ENCODE measurements around the gene UNC80. TPM values are rescaled to one million over a fixed set of nuclear protein-coding genes. Genes with fewer than 3 reads are reported as not detected.

Gene UNC80
- total RNA-seq, 3 donors from 2014 or later = 0.03 TPM; not detected in 2

GRCh38 chr2:209824391-209824790, 52.8 kb downstream of the UNC80 start:
- DNase-seq = no peak
- Mint-ChIP-seq H3K27me3 (ENCODE audit: low read depth) (no peaks in the 10 kb centered on the region), H3K4me1 (ENCODE audit: low read depth) (no peaks in the 10 kb centered on the region), H3K4me3 (no peak overlapping the region), H3K36me3 (ENCODE audit: insufficient read depth) (no peaks in the 10 kb centered on the region), H3K9me3 (no peaks in the 10 kb centered on the region)
- ATAC-seq = no peak

GRCh38 chr2:209830722-209831465, 59.3 kb downstream of the UNC80 start:
- ATAC-seq = no peak
- H3K9me3 Mint-ChIP-seq = no peaks in the 10 kb centered on the region

DNA sequence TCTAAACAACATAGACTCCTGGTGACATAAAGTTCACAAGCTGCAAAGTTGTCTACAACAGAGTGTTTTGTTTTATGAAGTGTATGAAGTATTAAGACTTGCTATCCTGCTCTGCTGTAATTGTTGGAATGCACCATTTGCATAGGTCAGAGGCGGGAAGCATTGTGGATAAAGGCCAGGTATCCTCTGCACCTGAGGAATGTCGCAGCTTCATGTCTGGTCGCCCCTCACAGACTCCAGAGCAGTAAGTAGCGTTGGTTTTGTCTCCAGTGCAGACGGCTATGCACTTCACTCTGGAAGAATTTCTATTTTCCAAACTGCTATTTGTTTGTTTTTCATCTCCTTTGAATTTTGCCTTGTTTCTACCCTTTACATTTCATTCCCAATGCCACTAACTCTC, 63.1 kb downstream of the UNC80 start:
- Mint-ChIP-seq H3K27me3 (ENCODE audit: low read depth) (peaks cover 2% of the 10 kb centered on the region), H3K9me3 (no peaks in the 10 kb centered on the region), H3K4me1 (ENCODE audit: low read depth) (no peaks in the 10 kb centered on the region), H3K4me3 (no peak overlapping the region), H3K36me3 (ENCODE audit: insufficient read depth) (no peaks in the 10 kb centered on the region)
- DNase-seq = no peak
- no peak for ATAC-seq

More at GRCh38 chr2:209830722-209831465, 59.3 kb downstream of the UNC80 start:
- Mint-ChIP-seq H3K4me3 (no peak overlapping the region), H3K36me3 (ENCODE audit: insufficient read depth) (no peaks in the 10 kb centered on the region), H3K27me3 (ENCODE audit: low read depth) (no peaks in the 10 kb centered on the region), H3K4me1 (ENCODE audit: low read depth) (no peaks in the 10 kb centered on the region)
- DNase-seq = no peak

DNA sequence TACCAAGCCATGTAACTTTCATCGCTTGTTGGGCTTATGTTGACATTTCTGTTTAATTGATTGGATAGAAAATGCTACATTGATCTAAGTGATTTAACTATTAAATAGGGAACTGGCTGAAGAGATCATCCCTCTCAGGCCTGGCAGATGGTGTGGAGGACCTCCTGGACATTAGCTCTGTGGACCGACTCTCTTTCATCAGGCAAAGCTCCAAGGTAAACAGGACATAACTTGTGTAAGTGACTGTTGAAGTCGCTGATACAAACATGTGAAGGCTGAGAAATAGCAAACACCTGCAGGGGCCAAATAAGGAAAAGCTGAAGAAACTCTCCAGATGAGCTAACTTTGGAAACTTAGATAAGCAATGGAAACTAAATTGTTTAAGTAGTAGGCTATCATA, 68.8 kb downstream of the UNC80 start:
- H3K36me3 Mint-ChIP-seq (ENCODE audit: insufficient read depth) = no peaks in the 10 kb centered on the region
- H3K4me3 Mint-ChIP-seq = no peak overlapping the region
- no peaks in the 10 kb centered on the region for H3K4me1 Mint-ChIP-seq (ENCODE audit: low read depth)
- H3K9me3 Mint-ChIP-seq = no peaks in the 10 kb centered on the region
- ATAC-seq (no peak), DNase-seq (no peak)
- H3K27me3 Mint-ChIP-seq (ENCODE audit: low read depth) = peaks cover 2% of the 10 kb centered on the region

DNA sequence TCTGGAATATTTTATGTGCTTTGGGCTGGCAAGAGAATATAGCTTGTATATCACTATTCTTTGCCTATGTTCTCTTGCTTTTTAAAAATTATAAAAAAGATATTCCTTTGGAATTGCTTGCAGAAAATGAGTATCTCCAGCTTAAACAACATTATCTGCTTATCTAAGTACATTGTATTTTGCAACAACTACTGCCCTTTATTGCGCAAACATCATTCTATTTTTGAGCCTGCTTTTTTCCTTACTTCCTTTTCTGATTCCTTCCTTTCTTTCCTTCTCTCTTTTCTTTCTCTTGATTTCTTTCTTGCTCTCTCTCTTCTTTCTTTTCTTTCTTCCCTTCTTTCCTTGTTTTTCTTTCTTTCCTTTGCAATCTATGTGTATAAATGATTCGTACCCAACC, 74.0 kb downstream of the UNC80 start:
- Mint-ChIP-seq H3K27me3 (ENCODE audit: low read depth) (no peaks in the 10 kb centered on the region), H3K36me3 (ENCODE audit: insufficient read depth) (no peaks in the 10 kb centered on the region), H3K4me1 (ENCODE audit: low read depth) (no peaks in the 10 kb centered on the region), H3K9me3 (peaks cover 3% of the 10 kb centered on the region), H3K4me3 (no peak overlapping the region)
- DNase-seq (no peak), ATAC-seq (no peak)

- Mint-ChIP-seq H3K9me3 (peaks cover 2% of the 10 kb centered on the region), H3K27me3 (ENCODE audit: low read depth) (no peaks in the 10 kb centered on the region), H3K4me1 (ENCODE audit: low read depth) (no peaks in the 10 kb centered on the region), H3K4me3 (no peak overlapping the region), H3K36me3 (ENCODE audit: insufficient read depth) (no peaks in the 10 kb centered on the region)
- ATAC-seq (no peak), DNase-seq (no peak)
These were observed 93.2 kb downstream of the UNC80 start for GRCh38 chr2:209864716-209865295.

GRCh38 chr2:209868271-209868994, 96.8 kb downstream of the UNC80 start:
- no peak for DNase-seq
- H3K4me3 Mint-ChIP-seq = no peak overlapping the region
- no peaks in the 10 kb centered on the region for H3K27me3 Mint-ChIP-seq (ENCODE audit: low read depth)
- no peaks in the 10 kb centered on the region for H3K4me1 Mint-ChIP-seq (ENCODE audit: low read depth)
- ATAC-seq = no peak
- no peaks in the 10 kb centered on the region for H3K36me3 Mint-ChIP-seq (ENCODE audit: insufficient read depth)
- H3K9me3 Mint-ChIP-seq = no peaks in the 10 kb centered on the region

DNA sequence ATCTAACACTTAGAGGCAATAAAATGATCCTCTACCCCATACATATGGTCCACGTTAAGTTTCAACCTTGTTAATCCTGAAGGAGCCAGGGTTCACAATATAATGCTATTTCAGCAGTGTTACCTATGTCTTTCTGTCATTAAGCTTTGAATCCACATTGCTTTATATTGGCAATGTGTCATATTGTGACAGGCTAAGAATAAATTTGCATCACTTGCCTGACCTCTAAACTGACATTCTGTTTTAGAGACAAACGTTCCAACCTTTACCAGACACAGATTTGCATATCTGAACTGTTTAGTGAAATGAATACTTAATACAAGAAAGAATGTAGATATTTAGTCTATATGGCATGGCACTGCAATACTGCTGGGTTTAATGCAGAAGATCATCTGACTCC, 98.4 kb downstream of the UNC80 start:
- no peaks in the 10 kb centered on the region for H3K27me3 Mint-ChIP-seq (ENCODE audit: low read depth)
- ATAC-seq (no peak), DNase-seq (no peak)
- no peaks in the 10 kb centered on the region for H3K9me3 Mint-ChIP-seq
- H3K4me1 Mint-ChIP-seq (ENCODE audit: low read depth) = no peaks in the 10 kb centered on the region
- H3K4me3 Mint-ChIP-seq = no peak overlapping the region
- H3K36me3 Mint-ChIP-seq (ENCODE audit: insufficient read depth) = no peaks in the 10 kb centered on the region

- H3K4me3 Mint-ChIP-seq = no peak overlapping the region
- H3K36me3 Mint-ChIP-seq (ENCODE audit: insufficient read depth) = no peaks in the 10 kb centered on the region
- no peak for DNase-seq
- no peaks in the 10 kb centered on the region for H3K4me1 Mint-ChIP-seq (ENCODE audit: low read depth)
- peaks cover 3% of the 10 kb centered on the region for H3K27me3 Mint-ChIP-seq (ENCODE audit: low read depth)
- no peaks in the 10 kb centered on the region for H3K9me3 Mint-ChIP-seq
- no peak for ATAC-seq
These were observed 101.0 kb downstream of the UNC80 start for GRCh38 chr2:209872675-209873074.

DNA sequence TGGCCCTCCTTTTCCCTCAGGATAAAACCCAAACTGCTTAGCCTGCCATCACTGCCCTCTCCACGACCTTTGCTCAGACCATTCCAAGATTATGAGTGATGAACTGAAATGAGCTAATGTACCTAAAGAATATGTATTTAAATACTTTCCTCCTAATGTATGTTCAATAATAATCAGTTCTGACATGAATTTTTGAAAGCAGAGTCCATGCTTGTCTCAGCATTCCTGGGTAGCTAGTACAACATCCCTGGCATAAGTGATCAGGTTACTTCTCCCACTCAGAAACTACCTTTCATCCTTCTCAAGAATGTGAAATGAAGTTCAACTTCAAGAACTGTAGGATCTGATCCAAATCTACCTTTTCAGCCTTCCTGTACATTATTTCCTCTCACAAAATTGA, 103.6 kb downstream of the UNC80 start:
- peaks cover 3% of the 10 kb centered on the region for H3K27me3 Mint-ChIP-seq (ENCODE audit: low read depth)
- no peaks in the 10 kb centered on the region for H3K36me3 Mint-ChIP-seq (ENCODE audit: insufficient read depth)
- no peak overlapping the region for H3K4me3 Mint-ChIP-seq
- DNase-seq (no peak), ATAC-seq (no peak)
- H3K4me1 Mint-ChIP-seq (ENCODE audit: low read depth) = no peaks in the 10 kb centered on the region
- H3K9me3 Mint-ChIP-seq = no peaks in the 10 kb centered on the region

GRCh38 chr2:209876211-209876610, 104.6 kb downstream of the UNC80 start:
- Mint-ChIP-seq H3K36me3 (ENCODE audit: insufficient read depth) (no peaks in the 10 kb centered on the region), H3K9me3 (no peaks in the 10 kb centered on the region), H3K27me3 (ENCODE audit: low read depth) (peaks cover 3% of the 10 kb centered on the region), H3K4me3 (no peak overlapping the region), H3K4me1 (ENCODE audit: low read depth) (no peaks in the 10 kb centered on the region)
- ATAC-seq (no peak), DNase-seq (no peak)

DNA sequence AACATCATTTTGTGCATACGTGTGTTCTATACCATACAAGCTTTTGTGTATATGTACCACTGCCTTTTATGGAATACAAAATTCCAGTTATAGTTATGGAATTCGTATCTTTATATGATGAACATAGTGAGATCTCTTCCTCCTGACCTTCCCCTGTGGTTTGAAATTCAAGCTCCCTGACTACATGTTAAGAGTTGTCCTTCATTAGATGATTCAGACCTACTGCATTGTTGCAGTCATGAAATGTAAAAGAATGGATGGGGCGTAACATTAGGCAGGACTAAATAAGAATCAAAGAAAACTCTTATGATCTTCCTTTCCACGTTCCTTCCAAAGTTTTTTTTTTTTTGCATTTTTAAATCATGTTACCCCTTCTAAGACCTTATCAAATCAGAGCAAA, 107.1 kb downstream of the UNC80 start:
- DNase-seq (no peak), ATAC-seq (no peak)
- H3K36me3 Mint-ChIP-seq (ENCODE audit: insufficient read depth) = no peaks in the 10 kb centered on the region
- H3K9me3 Mint-ChIP-seq = no peaks in the 10 kb centered on the region
- no peak overlapping the region for H3K4me3 Mint-ChIP-seq
- H3K4me1 Mint-ChIP-seq (ENCODE audit: low read depth) = no peaks in the 10 kb centered on the region
- peaks cover 3% of the 10 kb centered on the region for H3K27me3 Mint-ChIP-seq (ENCODE audit: low read depth)

- no peak for ATAC-seq
- no peaks in the 10 kb centered on the region for H3K9me3 Mint-ChIP-seq
- no peaks in the 10 kb centered on the region for H3K36me3 Mint-ChIP-seq (ENCODE audit: insufficient read depth)
- no peaks in the 10 kb centered on the region for H3K4me1 Mint-ChIP-seq (ENCODE audit: low read depth)
- H3K4me3 Mint-ChIP-seq = no peak overlapping the region
- peaks cover 4% of the 10 kb centered on the region for H3K27me3 Mint-ChIP-seq (ENCODE audit: low read depth)
- no peak for DNase-seq
These were observed 129.0 kb downstream of the UNC80 start for GRCh38 chr2:209900638-209901037.

DNA sequence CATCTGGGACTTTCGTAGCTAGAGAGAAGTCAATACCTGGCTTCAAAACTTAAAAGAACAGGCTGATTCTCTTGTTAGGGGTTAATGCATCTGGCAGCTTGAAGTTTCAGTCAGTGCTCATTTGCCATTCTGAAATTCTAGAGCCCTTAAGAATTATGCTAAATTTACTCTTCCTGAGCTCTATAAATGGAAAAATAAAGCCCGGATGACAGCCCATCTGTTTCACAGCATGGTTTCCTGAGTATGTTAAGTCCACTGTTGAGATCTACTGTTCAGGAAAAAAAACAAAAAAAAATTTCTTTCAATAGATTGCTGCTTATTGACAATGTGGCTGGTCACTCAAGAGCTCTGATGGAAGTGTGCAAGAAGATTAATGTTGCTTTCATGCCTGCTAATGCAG, 129.5 kb downstream of the UNC80 start:
- H3K36me3 Mint-ChIP-seq (ENCODE audit: insufficient read depth) = no peaks in the 10 kb centered on the region
- no peaks in the 10 kb centered on the region for H3K9me3 Mint-ChIP-seq
- no peak overlapping the region for H3K4me3 Mint-ChIP-seq
- no peaks in the 10 kb centered on the region for H3K4me1 Mint-ChIP-seq (ENCODE audit: low read depth)
- H3K27me3 Mint-ChIP-seq (ENCODE audit: low read depth) = peaks cover 4% of the 10 kb centered on the region
- DNase-seq = no peak
- ATAC-seq = no peak

- H3K36me3 Mint-ChIP-seq (ENCODE audit: insufficient read depth) = no peaks in the 10 kb centered on the region
- H3K4me3 Mint-ChIP-seq = no peak overlapping the region
- no peak for ATAC-seq
- DNase-seq = no peak
- peaks cover 4% of the 10 kb centered on the region for H3K27me3 Mint-ChIP-seq (ENCODE audit: low read depth)
- H3K9me3 Mint-ChIP-seq = no peaks in the 10 kb centered on the region
- no peaks in the 10 kb centered on the region for H3K4me1 Mint-ChIP-seq (ENCODE audit: low read depth)
These were observed 134.1 kb downstream of the UNC80 start for GRCh38 chr2:209905691-209906090.
